Liver (tissue), 9 donors: ENCODE data around the gene PPP2R3B. TPM values are rescaled to one million over a fixed set of nuclear protein-coding genes. Genes with fewer than 3 reads are reported as not detected.

Source experiments
- DNase-seq: peaks from one replicate; pipeline ENCODE4 v3.0.0-alpha.2; 2017; ENCODE audit warnings: low spot score
- H3K27ac ChIP-seq, 2 donors: one replicate each; pipeline ENCODE4 v1.7.0; 2013; ENCODE audit warnings: inconsistent platforms in 2 of 2, low read length in 2 of 2, control low read depth in 1 of 2, low read depth in 1 of 2, mild to moderate bottlenecking in 1 of 2
- H3K27me3 ChIP-seq, 4 donors: one replicate each; pipeline versions ENCODE4 v1.6.1 to v1.7.0; 2013; ENCODE audit warnings: low read length in 3 of 4, inconsistent platforms in 1 of 4, mild to moderate bottlenecking in 1 of 4, moderate library complexity in 1 of 4; ENCODE audit not compliant: control insufficient read depth in 4 of 4, insufficient read depth in 4 of 4
- H3K36me3 ChIP-seq, 4 donors: one replicate each; pipeline versions ENCODE4 v1.6.1 to v1.7.0; 2013; ENCODE audit warnings: low read length in 3 of 4, mild to moderate bottlenecking in 3 of 4, low read depth in 1 of 4, moderate library complexity in 1 of 4; ENCODE audit not compliant: control insufficient read depth in 4 of 4, insufficient read depth in 3 of 4
- H3K4me1 ChIP-seq, 4 donors: one replicate each; pipeline versions ENCODE4 v1.6.1 to v1.7.0; 2013; ENCODE audit warnings: low read length in 3 of 4, mild to moderate bottlenecking in 3 of 4, moderate library complexity in 1 of 4; ENCODE audit not compliant: control insufficient read depth in 4 of 4, insufficient read depth in 4 of 4
- H3K4me3 ChIP-seq, 3 donors: one replicate each; pipeline versions ENCODE4 v1.6.1 to v1.7.0; 2013; ENCODE audit warnings: low read length in 3 of 3, control low read depth in 1 of 3, low read depth in 1 of 3, mild to moderate bottlenecking in 1 of 3
- H3K9ac ChIP-seq, 2 donors: one replicate each; pipeline ENCODE4 v1.7.0; 2013; ENCODE audit warnings: low read length in 2 of 2, mild to moderate bottlenecking in 2 of 2, moderate library complexity in 2 of 2, control low read depth in 1 of 2, low read depth in 1 of 2
- H3K9me3 ChIP-seq, 4 donors: one replicate each; pipeline versions ENCODE4 v1.6.1 to v1.7.0; 2013; ENCODE audit warnings: low read length in 3 of 4; ENCODE audit not compliant: control insufficient read depth in 4 of 4
- FOXA1 ChIP-seq: IDR thresholded peaks from 2 replicates; pipeline ENCODE4 v1.6.1; 2016; ENCODE audit warnings: antibody characterized with exemption
- FOXA2 ChIP-seq: IDR thresholded peaks from 2 replicates; pipeline ENCODE4 v1.6.1; 2016; ENCODE audit warnings: antibody characterized with exemption
- GABPA ChIP-seq, 2 donors: IDR thresholded peaks in 1 of 2; conservative IDR thresholded peaks in 1 of 2; 2 replicates each; pipeline ENCODE4 v1.6.1; 2016; ENCODE audit warnings: antibody characterized with exemption in 2 of 2, mild to moderate bottlenecking in 1 of 2, moderate library complexity in 1 of 2
- HNF4G ChIP-seq: IDR thresholded peaks from 2 replicates; pipeline ENCODE4 v1.6.1; 2016; ENCODE audit warnings: antibody characterized with exemption
- RAD21 ChIP-seq, 2 donors: IDR thresholded peaks; 2 replicates each; pipeline ENCODE4 v1.6.1; 2016; ENCODE audit warnings: antibody characterized with exemption in 2 of 2, mild to moderate bottlenecking in 2 of 2
- YY1 ChIP-seq: IDR thresholded peaks from 2 replicates; pipeline ENCODE4 v1.6.1; 2016; ENCODE audit warnings: antibody characterized with exemption, mild to moderate bottlenecking
- WGBS: extraction: QIAGEN DNeasy Blood & Tissue Kit; methylation state at CpG from one replicate; pipeline ENCODE4 v1.1.7; 2013; 5-methylcytosine and 5-hydroxymethylcytosine counted together
- polyA plus RNA-seq, 2 donors: library from polyadenylated mRNA; stranded (reverse) in 1 of 2; unstranded in 1 of 2; fragments of 200-250 nt in 1 of 2; fragments of >200 nt in 1 of 2; fragmentation: Nextera tagmentation in 1 of 2; extraction: Ambion mirVana in 1 of 2; gene quantifications; one replicate each; pipeline versions ENCODE4 v1.2.1 to v1.2.3, GENCODE V29; 2013 to 2015
- total RNA-seq, 2 donors: library from RNA; depleted of rRNA; stranded (reverse); fragments of >200 nt; gene quantifications; one replicate each; pipeline ENCODE4 v1.2.3, GENCODE V29; 2014
- TF ChIP-seq, protein P1 (sequence below): IDR thresholded peaks from 2 replicates; pipeline ENCODE4 v1.6.1; 2016; ENCODE audit warnings: antibody characterized with exemption
- TF ChIP-seq, protein P2 (sequence below): fragments of 150-350 bp; IDR thresholded peaks from 2 replicates; pipeline ENCODE4 v1.5.1; 2017; ENCODE audit warnings: improper control_type of control experiment, low read depth, low read length; ENCODE audit not compliant: missing input control
- TF ChIP-seq, protein P3 (sequence below): IDR thresholded peaks from 2 replicates; pipeline ENCODE4 v1.6.1; 2016; ENCODE audit warnings: antibody characterized with exemption
- TF ChIP-seq, protein P4 (sequence below): IDR thresholded peaks from 2 replicates; pipeline ENCODE4 v1.6.1; 2016; ENCODE audit warnings: antibody characterized with exemption, mild to moderate bottlenecking
- donor health status: healthy.
- donor health status: healthy.
- donor health status: healthy.
- donor health status: healthy.
- donor health status: healthy.

The PPP2R3B gene
- total and polyA plus RNA-seq, 4 donors = 1.2 to 8.2 (median 4.3) TPM

DNA sequence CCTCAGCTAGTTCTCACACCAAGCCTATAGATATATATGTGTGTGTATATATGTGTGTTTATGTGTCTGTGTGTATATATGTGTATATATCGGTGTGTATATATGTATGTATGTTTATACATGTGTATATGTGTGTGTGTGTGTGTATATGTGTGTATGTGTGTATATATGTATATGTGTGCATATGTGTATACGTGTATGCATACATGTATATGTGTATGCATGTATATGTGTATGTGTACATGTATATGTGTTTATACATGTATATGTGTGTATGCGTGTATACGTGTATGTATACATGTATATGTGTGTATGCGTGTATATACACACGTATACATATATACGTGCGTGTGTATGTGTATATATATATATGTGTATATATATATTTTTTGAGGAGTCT, 86.4 kb downstream of the PPP2R3B start:
- no peaks in the 10 kb centered on the region for H3K4me1 ChIP-seq
- H3K27ac ChIP-seq = no peak overlapping the region
- no peak overlapping the region for H3K4me3 ChIP-seq
- H3K9me3 ChIP-seq = no peaks in the 10 kb centered on the region
- 95% methylated on average over 8 of the region's 8 CpGs for WGBS
- H3K36me3 ChIP-seq = peaks cover 11 to 53% (median 19%) of the 10 kb centered on the region in 4 donors
- no peak overlapping the region for H3K9ac ChIP-seq
- H3K27me3 ChIP-seq = no peaks in the 10 kb centered on the region
- no peak for DNase-seq
- TF ChIP-seq, protein P1, sequence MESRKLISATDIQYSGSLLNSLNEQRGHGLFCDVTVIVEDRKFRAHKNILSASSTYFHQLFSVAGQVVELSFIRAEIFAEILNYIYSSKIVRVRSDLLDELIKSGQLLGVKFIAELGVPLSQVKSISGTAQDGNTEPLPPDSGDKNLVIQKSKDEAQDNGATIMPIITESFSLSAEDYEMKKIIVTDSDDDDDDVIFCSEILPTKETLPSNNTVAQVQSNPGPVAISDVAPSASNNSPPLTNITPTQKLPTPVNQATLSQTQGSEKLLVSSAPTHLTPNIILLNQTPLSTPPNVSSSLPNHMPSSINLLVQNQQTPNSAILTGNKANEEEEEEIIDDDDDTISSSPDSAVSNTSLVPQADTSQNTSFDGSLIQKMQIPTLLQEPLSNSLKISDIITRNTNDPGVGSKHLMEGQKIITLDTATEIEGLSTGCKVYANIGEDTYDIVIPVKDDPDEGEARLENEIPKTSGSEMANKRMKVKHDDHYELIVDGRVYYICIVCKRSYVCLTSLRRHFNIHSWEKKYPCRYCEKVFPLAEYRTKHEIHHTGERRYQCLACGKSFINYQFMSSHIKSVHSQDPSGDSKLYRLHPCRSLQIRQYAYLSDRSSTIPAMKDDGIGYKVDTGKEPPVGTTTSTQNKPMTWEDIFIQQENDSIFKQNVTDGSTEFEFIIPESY = no peak
- TF ChIP-seq YY1 (no peak), HNF4G (no peak), FOXA1 (no peak), RAD21 (IDR thresholded peaks at IDR 0.05) (no peak)
- TF ChIP-seq, protein P2, sequence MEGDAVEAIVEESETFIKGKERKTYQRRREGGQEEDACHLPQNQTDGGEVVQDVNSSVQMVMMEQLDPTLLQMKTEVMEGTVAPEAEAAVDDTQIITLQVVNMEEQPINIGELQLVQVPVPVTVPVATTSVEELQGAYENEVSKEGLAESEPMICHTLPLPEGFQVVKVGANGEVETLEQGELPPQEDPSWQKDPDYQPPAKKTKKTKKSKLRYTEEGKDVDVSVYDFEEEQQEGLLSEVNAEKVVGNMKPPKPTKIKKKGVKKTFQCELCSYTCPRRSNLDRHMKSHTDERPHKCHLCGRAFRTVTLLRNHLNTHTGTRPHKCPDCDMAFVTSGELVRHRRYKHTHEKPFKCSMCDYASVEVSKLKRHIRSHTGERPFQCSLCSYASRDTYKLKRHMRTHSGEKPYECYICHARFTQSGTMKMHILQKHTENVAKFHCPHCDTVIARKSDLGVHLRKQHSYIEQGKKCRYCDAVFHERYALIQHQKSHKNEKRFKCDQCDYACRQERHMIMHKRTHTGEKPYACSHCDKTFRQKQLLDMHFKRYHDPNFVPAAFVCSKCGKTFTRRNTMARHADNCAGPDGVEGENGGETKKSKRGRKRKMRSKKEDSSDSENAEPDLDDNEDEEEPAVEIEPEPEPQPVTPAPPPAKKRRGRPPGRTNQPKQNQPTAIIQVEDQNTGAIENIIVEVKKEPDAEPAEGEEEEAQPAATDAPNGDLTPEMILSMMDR = no peak
- TF ChIP-seq, protein P3, sequence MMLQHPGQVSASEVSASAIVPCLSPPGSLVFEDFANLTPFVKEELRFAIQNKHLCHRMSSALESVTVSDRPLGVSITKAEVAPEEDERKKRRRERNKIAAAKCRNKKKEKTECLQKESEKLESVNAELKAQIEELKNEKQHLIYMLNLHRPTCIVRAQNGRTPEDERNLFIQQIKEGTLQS = no peak
- TF ChIP-seq, protein P4, sequence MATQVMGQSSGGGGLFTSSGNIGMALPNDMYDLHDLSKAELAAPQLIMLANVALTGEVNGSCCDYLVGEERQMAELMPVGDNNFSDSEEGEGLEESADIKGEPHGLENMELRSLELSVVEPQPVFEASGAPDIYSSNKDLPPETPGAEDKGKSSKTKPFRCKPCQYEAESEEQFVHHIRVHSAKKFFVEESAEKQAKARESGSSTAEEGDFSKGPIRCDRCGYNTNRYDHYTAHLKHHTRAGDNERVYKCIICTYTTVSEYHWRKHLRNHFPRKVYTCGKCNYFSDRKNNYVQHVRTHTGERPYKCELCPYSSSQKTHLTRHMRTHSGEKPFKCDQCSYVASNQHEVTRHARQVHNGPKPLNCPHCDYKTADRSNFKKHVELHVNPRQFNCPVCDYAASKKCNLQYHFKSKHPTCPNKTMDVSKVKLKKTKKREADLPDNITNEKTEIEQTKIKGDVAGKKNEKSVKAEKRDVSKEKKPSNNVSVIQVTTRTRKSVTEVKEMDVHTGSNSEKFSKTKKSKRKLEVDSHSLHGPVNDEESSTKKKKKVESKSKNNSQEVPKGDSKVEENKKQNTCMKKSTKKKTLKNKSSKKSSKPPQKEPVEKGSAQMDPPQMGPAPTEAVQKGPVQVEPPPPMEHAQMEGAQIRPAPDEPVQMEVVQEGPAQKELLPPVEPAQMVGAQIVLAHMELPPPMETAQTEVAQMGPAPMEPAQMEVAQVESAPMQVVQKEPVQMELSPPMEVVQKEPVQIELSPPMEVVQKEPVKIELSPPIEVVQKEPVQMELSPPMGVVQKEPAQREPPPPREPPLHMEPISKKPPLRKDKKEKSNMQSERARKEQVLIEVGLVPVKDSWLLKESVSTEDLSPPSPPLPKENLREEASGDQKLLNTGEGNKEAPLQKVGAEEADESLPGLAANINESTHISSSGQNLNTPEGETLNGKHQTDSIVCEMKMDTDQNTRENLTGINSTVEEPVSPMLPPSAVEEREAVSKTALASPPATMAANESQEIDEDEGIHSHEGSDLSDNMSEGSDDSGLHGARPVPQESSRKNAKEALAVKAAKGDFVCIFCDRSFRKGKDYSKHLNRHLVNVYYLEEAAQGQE = no peak

DNA sequence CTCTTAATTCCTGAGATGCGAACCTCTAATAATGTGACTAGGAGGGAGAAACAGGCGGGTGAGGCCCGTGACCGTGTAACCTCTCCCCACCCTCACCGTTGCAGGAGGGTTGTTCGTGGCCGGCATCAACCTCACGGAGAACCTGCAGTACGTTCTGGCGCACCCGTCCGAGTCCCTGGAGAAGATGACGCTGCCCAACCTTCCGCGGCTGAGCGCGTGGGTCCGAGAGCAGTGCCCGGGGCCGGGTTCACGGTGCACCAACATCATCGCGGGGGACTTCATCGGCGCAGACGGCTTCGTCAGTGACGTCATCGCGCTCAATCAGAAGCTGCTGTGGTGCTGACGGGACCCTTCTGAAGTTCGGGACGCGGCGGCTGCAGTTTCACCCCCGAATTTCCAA, 87.7 kb downstream of the PPP2R3B start:
- Histone ChIP-seq H3K9me3 (no peaks in the 10 kb centered on the region), H3K27ac (no peak overlapping the region), H3K4me3 (no peak overlapping the region), H3K27me3 (no peaks in the 10 kb centered on the region), H3K9ac (no peak overlapping the region), H3K4me1 (no peaks in the 10 kb centered on the region), H3K36me3 (peaks cover 8 to 52% (median 14%) of the 10 kb centered on the region in 4 donors)
- WGBS = 98% methylated on average over 36 of the region's 36 CpGs
- TF ChIP-seq GABPA (IDR thresholded peaks at IDR 0.05 in 1 of 2, conservative IDR thresholded peaks at IDR 0.05 in 1 of 2) (no peak), FOXA2 (no peak), HNF4G (no peak)
- TF ChIP-seq, protein P4 = no peak
- TF ChIP-seq, protein P1 = no peak
- TF ChIP-seq, protein P3 = no peak
- no peak for DNase-seq
